TTC549 (cell line): Measurements from ENCODE around the gene ABCA2.

Experiments
- FAIRE-seq: peaks from 2 replicates; lab custom pipeline; 2012; peaks lifted over from hg19 to GRCh38; lab: Jason Lieb, UNC

ABCA2 gene

DNA sequence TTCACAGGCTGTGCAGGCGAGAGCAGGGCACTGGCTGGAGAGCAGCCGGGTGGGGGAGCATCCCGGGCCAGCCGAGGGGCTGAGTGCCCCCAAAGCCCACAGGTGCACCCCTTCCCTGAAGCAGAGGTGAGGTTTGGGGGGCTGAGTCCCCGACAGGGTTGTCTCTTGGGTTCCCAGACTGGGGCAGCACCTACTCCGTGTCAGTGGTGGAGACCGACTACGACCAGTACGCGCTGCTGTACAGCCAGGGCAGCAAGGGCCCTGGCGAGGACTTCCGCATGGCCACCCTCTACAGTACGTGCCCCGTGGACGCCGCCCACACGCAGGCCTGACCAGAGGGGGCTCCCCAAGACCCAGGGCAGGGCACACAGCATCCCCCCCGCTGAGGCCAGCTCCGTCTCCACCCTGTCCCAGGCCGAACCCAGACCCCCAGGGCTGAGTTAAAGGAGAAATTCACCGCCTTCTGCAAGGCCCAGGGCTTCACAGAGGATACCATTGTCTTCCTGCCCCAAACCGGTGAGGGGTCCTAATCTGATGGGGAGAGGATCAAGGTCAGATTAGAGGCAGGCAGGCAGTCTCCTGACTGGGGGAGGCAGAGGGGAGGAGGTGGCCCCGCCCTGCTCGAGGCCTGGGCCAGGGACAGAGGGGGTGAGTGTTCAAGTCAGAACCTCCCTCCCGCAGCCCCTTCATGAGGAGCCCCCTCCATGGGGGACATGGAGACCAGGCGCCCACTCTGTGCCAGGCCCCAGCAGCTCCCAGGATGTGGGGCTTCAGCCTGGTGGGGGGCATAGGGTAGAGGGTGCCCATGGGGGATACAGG, 48.1 kb downstream of the ABCA2 start:
- FAIRE-seq, result no peak

DNA sequence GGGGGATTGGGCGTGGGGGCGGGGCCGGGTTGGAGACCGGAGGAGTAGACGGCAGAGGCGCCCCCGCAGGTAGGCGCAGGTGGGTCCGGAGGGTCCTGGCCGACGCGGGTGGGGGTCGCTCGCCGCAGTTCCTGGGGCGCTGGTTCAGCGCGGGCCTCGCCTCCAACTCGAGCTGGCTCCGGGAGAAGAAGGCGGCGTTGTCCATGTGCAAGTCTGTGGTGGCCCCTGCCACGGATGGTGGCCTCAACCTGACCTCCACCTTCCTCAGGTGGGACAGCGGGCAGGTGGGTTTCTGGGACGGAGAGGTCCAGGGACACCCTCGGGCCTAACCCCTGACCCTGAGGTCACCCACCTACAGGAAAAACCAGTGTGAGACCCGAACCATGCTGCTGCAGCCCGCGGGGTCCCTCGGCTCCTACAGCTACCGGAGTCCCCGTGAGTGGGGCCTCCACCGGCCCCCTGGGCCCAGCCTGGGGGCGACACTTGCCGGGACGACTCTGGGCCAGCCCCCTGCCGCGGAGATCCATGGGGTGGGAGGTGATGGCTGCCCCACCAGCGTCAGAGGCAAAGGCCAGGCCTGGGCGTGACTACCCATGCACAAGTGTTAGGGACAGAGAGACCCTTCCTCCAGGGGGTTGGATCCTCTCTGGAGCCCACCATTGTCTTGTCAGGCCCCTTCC, 49.0 kb downstream of the ABCA2 start:
- no peak for FAIRE-seq

DNA sequence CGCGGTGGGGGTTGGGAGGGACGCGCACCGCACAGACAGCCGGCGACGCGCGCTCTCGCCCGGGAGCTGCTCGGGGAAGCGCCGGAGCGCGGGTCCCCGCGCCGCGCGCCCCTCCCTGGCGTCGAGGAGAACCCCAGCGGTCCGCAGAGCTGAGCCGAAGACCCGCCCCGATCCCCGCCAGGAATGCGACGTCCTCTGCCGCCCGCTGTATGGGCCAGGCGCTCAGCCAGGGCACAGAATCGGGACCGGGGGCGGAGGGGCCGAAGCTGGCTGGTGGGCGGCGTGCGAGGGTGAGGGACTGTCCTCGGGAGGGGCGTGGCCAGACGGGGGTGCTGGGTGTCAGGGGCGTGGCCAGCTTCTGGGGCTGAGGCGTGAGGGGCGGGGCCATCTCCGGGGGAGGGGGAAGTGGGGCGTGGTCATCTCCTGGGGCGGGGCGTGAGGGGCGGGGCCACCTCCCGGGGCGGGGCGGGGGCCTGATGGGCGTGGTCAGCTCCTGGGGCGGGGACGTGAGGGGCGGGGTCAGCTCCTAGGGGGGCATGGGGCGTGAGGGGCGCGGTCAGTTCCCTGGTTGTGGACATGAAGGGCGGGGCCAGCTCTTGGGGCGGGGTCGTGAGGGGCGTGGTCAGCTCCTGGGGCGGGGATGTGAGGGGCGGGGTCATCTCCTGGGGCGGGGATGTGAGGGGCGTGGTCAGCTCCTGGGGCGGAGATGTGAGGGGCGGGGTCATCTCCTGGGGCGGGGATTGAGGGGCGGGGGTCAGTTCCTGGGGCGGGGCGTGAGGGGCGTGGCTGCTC, 49.8 kb downstream of the ABCA2 start:
- no peak for FAIRE-seq

DNA sequence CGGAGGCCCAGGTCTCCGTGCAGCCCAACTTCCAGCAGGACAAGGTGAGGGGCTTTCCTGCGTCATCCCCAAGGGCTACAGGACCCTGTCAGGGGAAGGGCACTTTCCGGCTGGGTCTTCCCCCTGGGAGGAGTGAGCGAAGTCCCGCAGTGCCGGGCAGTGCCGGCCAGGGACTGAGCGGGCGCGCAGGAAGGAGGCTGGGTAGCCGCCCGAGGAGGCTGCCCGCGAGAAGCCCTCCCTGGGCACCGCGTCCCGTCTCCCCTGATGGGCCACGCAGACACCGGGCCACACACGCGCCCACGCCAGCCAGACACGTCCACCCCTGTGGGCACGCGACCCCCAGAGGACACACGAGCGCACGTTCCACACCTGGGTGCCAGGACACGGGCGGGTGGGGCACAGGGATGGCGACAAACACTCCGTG, 50.4 kb downstream of the ABCA2 start:
- no peak for FAIRE-seq

DNA sequence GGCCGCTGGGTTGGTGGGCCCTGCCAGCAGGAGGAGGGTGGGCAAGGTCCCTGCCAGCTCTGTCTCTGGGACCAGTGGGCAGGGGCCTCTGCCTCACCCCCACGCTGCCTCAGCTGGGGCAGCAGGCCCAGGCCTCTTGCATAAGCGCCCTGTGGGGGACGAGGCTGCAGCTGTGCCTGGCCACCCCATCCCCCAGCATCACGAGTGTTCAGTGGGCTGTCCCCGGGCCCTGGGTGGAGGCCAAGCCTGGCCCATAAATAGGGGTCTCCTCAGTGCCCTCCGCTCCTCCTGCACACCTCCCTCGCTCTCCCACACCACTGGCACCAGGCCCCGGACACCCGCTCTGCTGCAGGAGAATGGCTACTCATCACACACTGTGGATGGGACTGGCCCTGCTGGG, 50.8 kb downstream of the ABCA2 start, which contains the start of gene PTGDS:
Gene PTGDS (plus strand): TSS at position 282 of the 400 bp plus-strand sequence. CDS start 75 bp downstream, at position 357.
- FAIRE-seq, result no peak

DNA sequence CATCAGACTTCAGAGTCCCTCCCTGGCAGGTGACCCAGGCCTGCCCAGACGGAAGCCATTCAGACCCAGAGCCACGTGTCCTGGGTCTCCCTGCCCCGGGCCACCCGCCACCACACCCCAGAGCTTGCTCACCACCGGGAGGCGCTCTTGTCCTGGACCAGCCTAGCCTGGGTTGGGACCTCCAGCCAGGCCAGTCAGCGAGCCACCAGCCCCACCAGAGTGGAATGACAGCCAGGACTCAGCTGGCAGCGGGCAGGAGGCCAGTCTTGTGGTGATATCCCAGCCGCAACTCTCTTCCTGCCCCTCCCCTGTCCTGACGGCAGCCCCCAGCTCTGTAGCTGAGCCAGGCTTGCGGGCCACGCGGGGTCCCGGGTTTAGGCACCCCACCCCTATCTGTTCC, 52.4 kb downstream of the ABCA2 start:
- no peak for FAIRE-seq

DNA sequence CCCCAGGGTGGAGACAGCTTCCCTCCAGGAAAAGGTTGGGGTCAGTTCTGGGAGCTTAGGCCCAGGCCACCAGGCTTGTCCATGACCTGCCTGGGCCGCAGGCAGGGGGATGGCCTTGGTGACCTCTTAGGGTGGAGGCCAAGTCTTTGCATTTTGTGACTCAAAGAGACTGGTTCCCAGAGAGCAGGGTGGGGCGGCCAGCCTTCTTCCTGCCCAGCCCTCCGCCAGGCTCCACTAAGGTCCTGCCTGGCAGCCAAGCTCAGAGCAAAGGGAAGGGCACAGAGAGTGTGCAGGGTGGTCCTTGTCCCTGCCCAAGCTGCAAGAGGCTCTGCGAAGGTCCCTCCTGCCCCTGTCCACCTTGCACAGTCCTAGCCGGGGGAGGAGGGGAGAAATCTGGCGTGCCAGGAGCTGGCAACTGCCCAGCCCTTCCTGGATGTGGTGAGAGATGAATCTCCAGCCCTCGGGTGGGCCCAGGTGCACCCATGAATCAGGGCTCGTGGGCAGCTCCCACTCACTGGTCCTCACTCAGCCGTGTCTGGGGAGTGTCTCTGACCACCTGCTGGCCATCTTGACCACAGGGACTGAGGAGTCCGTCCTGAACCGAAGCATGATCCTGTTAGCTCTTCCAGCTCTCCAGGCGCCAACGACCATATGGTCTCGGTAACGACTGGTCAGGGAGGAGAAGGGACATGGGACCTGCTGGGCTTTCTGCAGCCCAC, 53.1 kb downstream of the ABCA2 start:
- no peak for FAIRE-seq

DNA sequence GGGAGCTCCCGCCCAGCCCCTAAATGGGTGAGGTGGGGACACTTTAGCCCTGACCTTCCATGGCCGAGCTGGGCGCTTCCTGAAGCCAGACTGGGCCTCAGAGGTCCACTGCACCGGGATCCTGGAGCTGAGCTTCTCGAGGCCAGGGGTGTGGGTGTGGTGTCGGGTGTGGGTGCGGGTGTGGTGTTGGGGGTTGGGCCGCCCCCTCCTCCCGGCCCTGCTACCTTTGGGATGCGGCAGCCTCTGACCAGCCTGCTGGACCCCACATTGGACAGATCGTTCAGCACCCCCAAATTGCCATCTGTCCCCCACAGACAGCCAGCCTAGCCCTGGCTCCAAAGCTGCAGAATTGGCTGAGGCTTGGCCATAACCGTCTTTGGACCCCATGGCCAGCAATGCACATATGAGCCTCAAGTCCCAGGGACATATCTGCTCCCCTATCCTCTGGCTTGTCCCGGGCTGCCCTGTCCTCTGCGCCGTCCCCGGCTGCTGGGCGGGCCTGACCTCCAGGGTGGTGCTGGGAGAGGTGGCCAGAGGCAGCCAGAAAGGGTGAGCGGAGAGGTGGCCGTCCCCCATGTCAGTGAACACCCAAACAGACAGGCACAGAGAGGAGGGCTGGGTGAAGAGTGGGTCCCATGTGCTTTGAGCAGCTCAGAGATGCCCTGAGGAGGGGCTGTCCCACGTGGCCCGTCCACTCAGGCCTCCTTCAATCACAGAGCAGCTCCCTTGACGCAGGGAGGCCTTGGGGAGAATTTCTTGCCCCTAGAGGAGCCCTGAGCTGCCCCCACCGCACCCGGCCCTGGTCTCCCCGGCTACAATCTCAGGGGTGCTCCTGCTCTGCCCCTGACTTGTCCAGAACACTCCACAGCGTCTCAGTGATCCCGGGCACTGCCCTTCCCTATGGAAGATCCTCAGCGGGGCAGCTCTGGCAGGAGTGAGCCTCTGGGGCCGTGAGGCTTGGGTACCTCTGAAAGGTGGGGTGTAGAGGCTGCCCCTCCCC, 54.1 kb downstream of the ABCA2 start:
- no peak for FAIRE-seq

DNA sequence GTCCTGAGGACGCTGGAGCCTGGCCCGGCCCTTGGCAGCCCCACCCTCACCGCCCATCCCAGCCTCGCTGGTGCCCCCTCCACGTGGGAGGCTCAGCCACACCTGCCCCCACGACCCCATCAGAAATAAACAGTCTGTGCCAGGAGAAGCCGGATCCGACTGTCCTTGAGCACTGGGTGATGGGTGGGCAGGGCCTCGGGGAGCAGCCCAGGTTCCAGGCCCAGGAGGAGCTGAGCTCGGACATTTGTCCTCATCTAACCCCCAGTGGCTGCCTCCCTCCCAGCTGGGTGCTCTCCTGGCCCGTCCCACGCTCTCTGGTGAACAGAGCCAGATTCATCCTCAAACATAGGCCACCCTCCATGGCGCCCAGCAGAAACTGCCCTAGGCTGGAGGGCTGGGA, 55.3 kb downstream of the ABCA2 start:
- no peak for FAIRE-seq

DNA sequence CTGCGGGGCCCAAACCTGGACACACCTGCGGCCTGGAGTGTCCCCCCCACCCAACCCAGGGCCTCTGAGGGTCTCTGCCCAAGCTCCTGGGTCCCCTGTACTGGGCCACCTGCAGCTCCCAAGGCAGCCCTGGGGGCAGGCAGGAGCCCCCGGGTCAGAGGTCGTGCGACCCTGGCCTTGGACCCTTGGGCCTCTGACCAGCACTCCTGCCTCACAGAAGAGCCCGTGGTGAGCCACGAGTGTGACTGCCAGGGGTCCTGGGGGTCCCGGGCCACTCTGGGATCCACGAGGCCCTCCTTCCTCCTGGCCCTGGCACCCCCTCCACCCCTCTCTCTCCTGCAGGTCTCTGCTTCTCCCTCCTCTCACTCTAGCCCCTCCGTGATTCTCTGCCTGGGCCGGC, 55.7 kb downstream of the ABCA2 start:
- no peak for FAIRE-seq

DNA sequence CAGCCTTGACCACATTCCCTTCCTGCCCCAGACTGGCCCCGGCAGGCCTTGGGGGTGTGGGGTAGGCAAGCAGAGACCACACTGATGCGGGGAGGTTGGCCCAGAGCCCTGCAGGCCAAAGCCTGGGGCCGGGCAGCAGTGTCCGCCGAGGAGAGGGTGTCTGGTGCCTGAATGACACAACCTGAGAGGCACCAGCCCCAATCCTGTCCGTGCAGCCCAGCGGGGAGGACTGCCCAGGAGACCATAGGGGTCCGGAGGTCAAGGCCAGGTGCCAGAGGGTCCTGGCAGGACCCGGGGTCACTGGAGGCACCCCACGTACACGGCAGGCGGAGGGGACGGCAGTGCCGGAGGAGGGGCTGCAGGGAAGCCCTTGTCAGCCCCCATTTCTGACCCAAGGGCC, 56.3 kb downstream of the ABCA2 start:
- FAIRE-seq, result no peak

DNA sequence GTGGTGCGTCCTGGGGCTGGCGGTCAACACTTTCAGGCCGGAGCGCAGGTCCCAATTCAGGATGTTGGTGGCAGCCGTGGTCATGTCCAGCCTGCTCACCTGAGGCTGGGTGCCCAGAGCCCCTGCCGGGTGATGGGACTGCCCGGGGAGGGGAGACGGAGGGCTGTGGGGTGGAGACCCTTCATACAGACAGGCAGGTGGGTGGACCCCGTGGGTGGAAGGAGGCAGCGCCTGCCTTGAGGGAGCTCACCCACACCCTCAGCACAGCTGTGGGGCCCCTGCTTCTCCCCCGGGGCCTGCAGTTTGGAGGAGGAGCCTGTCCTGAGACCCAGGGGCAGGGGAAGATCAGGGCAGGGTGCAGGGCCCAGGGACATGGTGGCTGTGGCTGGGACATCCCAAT, 57.7 kb downstream of the ABCA2 start:
- FAIRE-seq, result no peak

DNA sequence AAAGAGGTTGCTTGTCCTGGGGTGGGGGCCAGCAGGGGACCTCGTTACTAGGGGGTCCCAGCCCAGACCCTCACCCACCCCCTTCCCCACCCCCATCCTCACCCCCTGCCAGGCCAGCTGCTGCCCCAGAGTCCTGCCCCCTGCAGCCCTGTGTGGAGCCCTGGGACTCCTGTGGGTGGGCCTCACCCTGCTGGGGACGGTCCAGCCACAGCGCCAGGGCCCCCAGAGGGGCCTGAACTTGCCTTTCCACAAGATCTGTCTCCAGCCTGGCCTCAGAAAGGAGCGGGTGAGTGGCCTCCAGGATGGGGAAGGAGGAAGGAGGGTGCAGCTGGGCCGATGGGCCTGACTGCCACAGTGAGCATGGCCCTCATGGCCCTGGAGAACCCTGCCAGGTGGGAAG, 58.3 kb downstream of the ABCA2 start:
- no peak for FAIRE-seq

DNA sequence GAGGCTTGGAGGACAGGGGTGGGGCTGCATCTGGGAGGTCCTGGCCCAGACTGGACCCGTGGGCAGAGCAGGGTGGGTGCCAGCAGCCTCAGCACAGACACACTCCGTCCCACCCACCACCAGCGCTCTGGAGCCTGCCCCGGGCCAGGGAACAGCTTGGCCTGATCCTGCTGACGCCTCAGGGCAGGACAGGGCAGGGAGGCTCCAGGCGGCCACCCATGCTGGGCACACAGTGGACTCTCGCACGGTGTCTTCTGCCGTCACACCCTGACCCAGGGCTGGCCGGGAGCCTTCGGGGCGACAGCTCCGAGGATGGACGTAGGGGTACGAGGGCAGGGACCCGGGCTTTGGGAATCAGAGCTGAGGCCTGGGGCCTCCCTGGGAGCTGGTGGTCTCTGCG, 58.9 kb downstream of the ABCA2 start:
- no peak for FAIRE-seq

DNA sequence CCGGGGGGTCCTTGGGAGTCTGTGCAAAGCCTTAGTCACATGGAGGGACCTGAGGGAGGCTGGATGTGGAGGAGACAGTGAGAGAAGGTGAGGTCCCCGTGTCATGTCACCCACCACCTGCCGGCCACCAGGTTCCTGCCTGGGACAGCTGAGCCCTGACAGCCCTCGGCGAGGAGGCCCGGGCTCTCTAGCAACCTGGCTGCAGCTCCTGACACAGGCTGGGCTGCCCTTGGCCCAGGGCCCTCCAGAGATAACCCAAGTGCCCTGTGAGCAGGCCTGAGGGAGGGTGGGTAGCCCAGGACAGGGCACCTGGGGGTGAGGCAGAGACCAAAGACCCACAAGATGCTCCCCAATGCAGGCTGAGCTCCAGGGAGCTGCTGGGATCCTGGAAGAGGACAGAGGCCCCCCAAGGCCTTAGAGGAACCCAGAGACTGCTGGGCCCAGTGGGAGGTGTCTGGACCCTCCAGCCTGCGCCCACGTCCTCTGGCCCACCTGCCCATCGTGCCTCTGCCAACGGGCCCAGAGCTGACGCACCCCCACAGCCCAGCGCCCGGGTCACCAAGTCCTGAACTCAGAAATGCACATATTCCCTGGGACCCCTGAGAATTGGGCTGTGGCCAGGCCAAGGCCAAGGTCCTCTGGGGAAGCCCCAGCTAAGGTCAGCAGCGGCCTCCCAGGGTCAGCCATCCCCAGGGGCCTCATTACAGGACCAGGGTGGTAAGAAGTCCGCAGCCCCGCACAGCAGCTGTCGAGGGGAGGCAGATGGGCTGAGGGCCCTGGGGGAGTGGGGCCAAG, 59.5 kb downstream of the ABCA2 start:
- no peak for FAIRE-seq

DNA sequence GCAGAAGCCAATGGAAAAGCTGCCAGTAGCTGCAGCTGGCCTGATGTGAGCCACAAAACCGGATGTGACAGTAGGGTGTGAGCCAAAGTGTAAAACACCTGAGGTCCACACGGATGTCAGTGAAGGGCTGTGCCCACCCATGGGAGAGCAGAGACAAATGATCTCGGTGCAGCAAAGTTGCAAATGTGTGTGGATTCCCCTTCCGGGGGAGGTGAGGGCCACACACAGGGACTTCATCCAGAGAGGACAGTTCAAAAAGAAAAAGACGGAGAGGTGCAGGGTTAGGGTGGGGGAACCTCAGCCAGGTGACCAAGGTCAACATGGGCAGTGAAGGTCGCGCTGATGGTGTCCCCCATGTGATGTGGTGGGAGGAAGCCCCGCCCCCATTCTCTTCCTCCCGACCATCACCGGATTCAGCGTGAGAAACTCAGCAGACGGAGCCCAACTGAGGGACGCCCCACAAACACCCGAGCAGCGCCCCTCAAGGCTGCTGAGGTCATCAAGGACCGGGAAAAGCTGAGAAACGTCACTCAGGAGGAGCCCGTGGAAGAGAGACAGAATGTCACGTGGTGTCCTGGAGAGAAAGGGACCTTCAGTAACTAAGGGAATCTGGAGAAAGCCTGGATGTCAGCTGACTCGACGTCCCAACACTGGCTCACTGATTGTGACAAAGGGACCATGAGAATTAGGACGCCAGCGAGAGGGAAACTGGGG, 62.1 kb downstream of the ABCA2 start:
- FAIRE-seq, result no peak

DNA sequence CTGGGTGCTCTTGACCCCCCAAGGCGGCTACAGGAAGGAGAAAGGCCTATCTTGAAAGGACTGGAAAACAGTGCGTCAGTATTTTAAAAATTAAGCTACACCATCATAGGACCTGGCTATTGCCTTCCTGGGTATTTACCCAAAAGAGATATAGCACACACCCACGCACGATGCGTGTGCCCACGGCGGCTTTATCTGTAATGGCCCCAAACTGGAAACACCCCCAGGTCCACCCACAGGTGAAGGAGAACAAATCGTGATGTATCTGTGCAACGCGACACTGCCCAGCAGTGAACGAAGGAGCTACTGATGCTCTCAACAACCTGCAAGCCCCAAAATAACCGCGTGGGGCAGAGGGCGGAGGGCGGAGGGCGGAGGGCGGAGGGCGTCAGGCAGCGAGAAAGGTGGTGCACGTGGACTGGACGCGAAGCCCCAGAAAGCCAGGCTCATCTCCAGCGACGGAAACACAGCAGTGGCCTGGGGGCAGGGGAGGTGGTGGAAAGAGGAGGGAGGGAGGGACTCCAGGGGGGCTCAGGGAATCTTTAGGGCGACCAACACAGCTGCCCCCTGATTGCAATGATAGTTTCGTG, 63.1 kb downstream of the ABCA2 start:
- FAIRE-seq, result no peak

DNA sequence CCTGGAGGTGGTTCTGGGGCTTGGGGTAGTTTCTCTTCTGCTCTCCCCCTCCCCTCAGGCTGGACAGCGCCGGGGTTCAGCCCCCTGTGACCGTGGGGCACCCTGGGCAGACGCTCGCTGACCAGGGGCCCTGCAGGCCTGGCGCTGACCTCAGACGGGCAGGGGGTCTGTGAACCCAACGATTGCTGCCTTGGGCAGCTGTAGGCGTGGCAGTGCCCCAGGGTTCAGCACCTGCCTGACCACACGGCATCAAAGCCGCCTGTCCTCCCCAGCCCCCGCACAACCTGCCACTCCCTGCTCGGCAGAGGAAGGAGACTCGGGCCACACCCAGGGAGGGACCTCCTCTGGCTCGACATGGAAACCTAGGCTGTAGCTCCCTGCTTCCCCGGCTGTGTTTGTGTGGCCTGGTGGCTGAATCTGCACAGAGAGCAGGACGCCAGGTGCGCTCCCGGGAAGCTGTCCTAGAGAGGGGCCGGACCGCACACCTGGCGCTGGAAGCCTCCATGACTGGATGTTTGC, 63.8 kb downstream of the ABCA2 start:
- no peak for FAIRE-seq

DNA sequence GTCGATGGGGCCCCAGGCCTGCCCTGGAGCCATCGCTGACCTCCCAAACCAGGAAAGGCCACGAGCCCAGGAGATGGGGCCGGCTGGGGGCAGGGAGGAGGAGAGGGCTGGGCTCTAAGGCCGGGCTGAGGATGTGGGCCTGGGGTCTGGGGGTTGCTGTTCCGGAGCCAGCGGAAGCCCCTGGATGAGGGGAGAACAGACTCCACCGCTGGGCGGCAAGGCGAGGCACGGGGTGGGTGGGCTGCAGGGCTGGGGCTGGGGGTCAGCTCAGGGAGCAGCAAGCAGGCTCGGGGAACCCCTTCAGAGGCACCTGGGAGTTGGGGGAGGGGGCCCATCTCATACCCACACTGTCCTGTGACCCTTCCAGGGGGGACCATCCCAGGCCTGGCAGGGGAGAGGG, 64.3 kb downstream of the ABCA2 start:
- FAIRE-seq, result no peak
